Lower leg skin (tissue), 3 donors: Measurements from ENCODE around the gene ZBTB7C.

ENCODE experiments used
- POLR2A ChIP-seq, 2 donors: fragments of 450-650 bp; IDR thresholded peaks; one replicate each; pipeline ENCODE4 v1.6.1; 2016 to 2017; ENCODE audit warnings: antibody characterized with exemption in 2 of 2, mild to moderate bottlenecking in 1 of 2, moderate library complexity in 1 of 2
- TF ChIP-seq, protein P1 (sequence below), 3 donors: fragments of 450-650 bp; IDR thresholded peaks; one replicate each; pipeline ENCODE4 v1.5.1; 2016; ENCODE audit warnings: antibody characterized with exemption in 3 of 3, mild to moderate bottlenecking in 3 of 3, moderate library complexity in 2 of 3

DNA sequence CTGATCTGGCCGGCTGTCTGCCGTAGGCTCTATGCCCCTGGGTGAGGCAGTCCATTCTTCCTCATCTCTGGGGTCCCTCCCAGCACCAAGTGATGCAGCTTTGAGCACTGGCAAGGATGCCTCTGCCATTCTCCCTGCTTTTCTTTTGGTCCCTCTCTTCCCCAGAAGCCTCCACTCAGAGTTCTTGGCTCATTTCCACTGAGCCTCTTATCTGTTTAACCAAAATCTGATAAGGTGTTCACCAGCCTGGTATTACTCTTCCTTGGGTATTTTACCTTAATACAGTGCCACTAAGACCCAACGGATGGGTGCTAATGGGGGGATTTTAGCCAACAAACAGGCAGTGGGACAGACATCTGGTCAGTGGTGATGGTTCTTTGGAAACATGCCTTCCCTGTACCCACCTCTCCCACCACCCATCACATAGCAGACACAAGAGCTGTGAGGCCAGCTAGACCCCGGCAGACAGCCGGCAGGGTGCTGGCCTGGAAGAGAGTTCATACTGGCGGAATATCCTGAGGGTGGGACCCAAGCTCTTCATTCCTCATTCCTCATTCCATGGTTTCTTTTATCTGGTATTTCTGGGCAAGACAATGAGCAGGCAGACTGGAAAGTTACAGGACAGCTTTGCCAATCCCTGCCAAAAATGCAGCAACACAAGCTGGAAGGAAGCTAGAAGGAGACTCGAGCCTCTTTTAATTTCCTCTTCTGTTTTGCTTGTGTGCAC is 34.6 kb downstream of the ZBTB7C start:
- TF ChIP-seq, protein P1, sequence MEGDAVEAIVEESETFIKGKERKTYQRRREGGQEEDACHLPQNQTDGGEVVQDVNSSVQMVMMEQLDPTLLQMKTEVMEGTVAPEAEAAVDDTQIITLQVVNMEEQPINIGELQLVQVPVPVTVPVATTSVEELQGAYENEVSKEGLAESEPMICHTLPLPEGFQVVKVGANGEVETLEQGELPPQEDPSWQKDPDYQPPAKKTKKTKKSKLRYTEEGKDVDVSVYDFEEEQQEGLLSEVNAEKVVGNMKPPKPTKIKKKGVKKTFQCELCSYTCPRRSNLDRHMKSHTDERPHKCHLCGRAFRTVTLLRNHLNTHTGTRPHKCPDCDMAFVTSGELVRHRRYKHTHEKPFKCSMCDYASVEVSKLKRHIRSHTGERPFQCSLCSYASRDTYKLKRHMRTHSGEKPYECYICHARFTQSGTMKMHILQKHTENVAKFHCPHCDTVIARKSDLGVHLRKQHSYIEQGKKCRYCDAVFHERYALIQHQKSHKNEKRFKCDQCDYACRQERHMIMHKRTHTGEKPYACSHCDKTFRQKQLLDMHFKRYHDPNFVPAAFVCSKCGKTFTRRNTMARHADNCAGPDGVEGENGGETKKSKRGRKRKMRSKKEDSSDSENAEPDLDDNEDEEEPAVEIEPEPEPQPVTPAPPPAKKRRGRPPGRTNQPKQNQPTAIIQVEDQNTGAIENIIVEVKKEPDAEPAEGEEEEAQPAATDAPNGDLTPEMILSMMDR (IDR thresholded peaks at IDR 0.05), result no peak
- no peak for TF ChIP-seq POLR2A (IDR thresholded peaks at IDR 0.05)
